Measurements from ENCODE around the gene PEX14. TPM values are rescaled to one million over a fixed set of nuclear protein-coding genes. Genes with fewer than 3 reads are reported as not detected.

Gene PEX14
- total and polyA plus RNA-seq, 9 of the 15 experiments (the other 6 are each of a cell fraction or from before 2014, with no cell fraction given) = 2.6 to 45.7 (median 22.7) TPM

GRCh38 chr1:10430216-10431069 is 44.3 kb upstream of the PEX14 start, which contains the start of gene CENPS (continued):
- no peak for TF ChIP-seq FOXO4 (CRISPR knock-in tag; IDR thresholded peaks at IDR 0.05)
- peak; percentile 73 for TF ChIP-seq JUND (IDR thresholded peaks at IDR 0.05; ENCODE audit: borderline replicate concordance, low read depth, low read length)
- TF ChIP-seq JUND (tag; IDR thresholded peaks at IDR 0.05; ENCODE audit: borderline replicate concordance, low read depth, low read length) = peak; percentile 65; the same call in 1 of the 3 replicates
- TF ChIP-seq E2F5 (CRISPR knock-in tag; IDR thresholded peaks at IDR 0.05) = peak; percentile 99
- TF ChIP-seq ZNF384 (IDR thresholded peaks at IDR 0.05; ENCODE audit: low read depth, low read length) = 0 out of 2 replicates have a peak, but pooled peaks have one; percentile 43
- TF ChIP-seq SRSF3 (IDR thresholded peaks at IDR 0.05; ENCODE audit: insufficient read depth, low read length) = no peak
- peak; percentile 5; the same call in 1 of the 2 replicates for TF ChIP-seq ETV1 (tag; conservative IDR thresholded peaks at IDR 0.05; ENCODE audit: low read depth)
- TF ChIP-seq NFIC (IDR thresholded peaks at IDR 0.05) = peak; percentile 87
- no peak for TF ChIP-seq HDGF (IDR thresholded peaks at IDR 0.05)
- peak; percentile 99 for TF ChIP-seq SAP30 (IDR thresholded peaks at IDR 0.05; ENCODE audit: borderline replicate concordance, insufficient read depth, low read depth, low read length, poor library complexity, severe bottlenecking)
- peak; percentile 67; the same call in 1 of the 2 replicates for TF ChIP-seq ETS1 (conservative IDR thresholded peaks at IDR 0.05; ENCODE audit: control insufficient read depth, low read depth, low read length)
- TF ChIP-seq ERF (CRISPR knock-in tag; IDR thresholded peaks at IDR 0.05) = peak; percentile 88
- no peak for TF ChIP-seq CEBPB (tag; IDR thresholded peaks at IDR 0.05)
- TF ChIP-seq EZH2 (IDR thresholded peaks at IDR 0.05; ENCODE audit: borderline replicate concordance, low read depth, low read length) = no peak
- TF ChIP-seq CREB5 (CRISPR knock-in tag; IDR thresholded peaks at IDR 0.05) = no peak
- no peak for TF ChIP-seq HMBOX1 (IDR thresholded peaks at IDR 0.05)
- TF ChIP-seq HNRNPLL (IDR thresholded peaks at IDR 0.05; ENCODE audit: low read depth, low read length, poor library complexity, severe bottlenecking) = peak; percentile 58
- no peak for TF ChIP-seq ZNF436 (CRISPR knock-in tag; IDR thresholded peaks at IDR 0.05)
- TF ChIP-seq RCOR1 (IDR thresholded peaks at IDR 0.05; ENCODE audit: borderline replicate concordance in 1 of 2, low read depth in 2 of 2, low read length in 2 of 2) = peak; percentile 72 to 78
- no peak for TF ChIP-seq ZNF507 (tag; conservative IDR thresholded peaks at IDR 0.05)
